ENCODE measurements around the gene NGEF.

NGEF gene

DNA sequence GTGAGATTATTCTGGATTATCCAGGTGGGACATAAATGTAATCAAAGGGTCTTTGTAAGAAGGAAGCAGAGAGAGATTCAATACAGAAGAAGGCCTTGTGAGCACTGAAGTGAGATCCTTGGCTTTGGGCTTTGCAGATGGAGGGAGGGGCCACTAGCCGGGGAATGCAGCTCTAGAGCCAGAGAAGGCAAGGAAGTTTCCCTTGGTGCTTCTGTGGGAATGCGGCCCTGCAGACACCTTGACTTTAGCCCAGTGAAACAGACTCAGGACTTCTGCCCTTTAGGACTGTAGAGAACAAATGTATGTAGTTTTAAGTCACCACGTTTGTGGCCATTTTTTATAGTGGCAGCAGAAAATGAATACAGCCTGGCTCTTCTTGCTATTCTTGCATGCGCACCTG, 27.5 kb upstream of the NGEF start:
- intact Hi-C loops (cut with DNase I; ENCODE audit: low total_unique reads) = no loop called here
- H3K4me3 ChIP-seq = no peak overlapping the region
- peaks cover 0 to 10% of the 10 kb centered on the region in 2 donors for H3K27me3 ChIP-seq
- TF ChIP-seq, protein P1, sequence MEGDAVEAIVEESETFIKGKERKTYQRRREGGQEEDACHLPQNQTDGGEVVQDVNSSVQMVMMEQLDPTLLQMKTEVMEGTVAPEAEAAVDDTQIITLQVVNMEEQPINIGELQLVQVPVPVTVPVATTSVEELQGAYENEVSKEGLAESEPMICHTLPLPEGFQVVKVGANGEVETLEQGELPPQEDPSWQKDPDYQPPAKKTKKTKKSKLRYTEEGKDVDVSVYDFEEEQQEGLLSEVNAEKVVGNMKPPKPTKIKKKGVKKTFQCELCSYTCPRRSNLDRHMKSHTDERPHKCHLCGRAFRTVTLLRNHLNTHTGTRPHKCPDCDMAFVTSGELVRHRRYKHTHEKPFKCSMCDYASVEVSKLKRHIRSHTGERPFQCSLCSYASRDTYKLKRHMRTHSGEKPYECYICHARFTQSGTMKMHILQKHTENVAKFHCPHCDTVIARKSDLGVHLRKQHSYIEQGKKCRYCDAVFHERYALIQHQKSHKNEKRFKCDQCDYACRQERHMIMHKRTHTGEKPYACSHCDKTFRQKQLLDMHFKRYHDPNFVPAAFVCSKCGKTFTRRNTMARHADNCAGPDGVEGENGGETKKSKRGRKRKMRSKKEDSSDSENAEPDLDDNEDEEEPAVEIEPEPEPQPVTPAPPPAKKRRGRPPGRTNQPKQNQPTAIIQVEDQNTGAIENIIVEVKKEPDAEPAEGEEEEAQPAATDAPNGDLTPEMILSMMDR (IDR thresholded peaks at IDR 0.05) = no peak
- no peaks in the 10 kb centered on the region for H3K36me3 ChIP-seq
- H3K4me1 ChIP-seq = no peaks in the 10 kb centered on the region
- no peaks in the 10 kb centered on the region for H3K9me3 ChIP-seq
- DNase-seq = no peak
- no peak overlapping the region for H3K27ac ChIP-seq

DNA sequence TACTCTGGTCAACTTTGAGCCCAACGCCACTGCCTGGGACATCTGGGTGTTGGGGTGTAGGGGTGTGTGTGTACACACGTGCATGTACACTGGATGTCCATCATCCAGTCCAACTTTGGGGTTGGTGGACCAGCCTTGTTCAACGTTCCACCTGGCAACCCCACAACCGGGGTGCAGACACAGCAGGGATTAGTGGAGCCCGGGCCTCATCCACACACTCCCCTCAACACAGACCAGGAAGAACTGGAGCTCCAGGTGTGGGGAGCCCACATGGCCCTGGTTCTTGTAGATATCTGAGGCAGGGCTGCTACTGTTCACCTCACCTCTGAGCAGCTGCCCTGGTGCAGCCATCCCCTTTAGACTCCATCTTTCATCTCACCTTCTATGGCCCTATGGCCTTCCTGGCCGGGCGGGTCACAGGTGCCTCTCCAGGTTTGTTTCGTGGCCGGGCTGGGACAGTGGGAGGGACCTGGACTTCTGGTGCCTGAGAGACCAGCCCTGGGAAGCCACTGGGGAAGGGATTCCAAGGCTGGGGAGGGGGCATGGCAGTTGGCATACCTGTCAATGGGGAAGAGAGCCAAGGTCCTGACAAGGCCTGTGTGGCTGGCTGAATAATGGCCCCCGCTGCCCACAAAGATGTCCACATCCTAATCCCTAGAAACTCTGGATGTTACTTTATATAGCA, 26.9 kb upstream of the NGEF start:
- Histone ChIP-seq H3K4me1 (no peaks in the 10 kb centered on the region), H3K27me3 (peaks cover 0 to 10% of the 10 kb centered on the region in 2 donors), H3K9me3 (no peaks in the 10 kb centered on the region), H3K36me3 (no peaks in the 10 kb centered on the region), H3K4me3 (no peak overlapping the region), H3K27ac (no peak overlapping the region)
- intact Hi-C loops (cut with DNase I; ENCODE audit: low total_unique reads) = no loop called here
- DNase-seq = no peak
- TF ChIP-seq, protein P1 (IDR thresholded peaks at IDR 0.05) = no peak

DNA sequence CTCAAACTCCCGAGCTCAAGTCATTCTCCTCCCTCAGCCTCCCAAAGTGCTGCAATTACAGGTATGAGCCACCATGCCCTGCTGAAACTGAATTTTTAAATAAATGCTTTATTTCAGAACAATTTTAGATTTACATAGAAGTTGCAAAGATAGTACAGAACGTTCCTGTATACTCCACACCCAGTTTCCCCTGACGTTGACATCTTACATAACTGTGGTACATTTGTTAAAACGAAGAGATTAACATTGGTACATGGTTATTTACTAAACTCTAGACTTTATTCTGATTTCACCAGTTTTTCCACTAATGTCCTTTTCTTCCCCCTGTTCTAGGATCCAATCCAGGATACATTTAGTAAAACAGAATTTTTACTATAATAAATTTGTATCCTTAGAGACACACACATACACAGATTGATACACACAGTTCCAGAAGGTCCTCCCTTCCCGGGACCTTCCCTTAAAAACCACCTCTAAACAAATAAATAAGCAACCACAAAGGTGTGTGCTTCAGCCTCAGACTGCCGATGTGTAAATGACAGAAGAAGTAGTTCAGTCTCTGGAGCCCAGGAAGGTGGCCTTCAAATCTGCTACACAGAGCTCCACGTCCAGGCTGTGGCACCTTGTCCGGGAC, 26.3 kb upstream of the NGEF start:
- DNase-seq = no peak
- H3K27ac ChIP-seq = no peak overlapping the region

DNA sequence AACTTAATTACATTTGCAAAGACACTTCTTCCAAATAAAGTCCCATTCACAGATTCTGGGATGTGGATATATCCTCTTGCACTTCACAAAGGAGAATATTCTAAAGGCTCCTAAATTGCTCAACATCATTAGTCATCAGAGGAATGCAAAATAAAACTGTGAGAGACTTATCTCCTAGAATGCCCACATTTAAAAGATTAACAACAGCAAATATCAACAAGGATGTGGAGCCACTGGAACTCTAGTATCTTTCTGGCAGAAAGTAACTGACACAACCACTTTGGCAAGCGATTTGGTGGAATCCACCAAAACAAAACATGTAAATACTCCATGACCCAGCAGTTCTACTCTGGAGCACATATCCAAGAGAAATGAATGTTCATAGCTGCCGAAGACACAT, 24.0 kb upstream of the NGEF start:
- H3K4me3 ChIP-seq = no peak overlapping the region
- peaks cover 0 to 10% of the 10 kb centered on the region in 2 donors for H3K27me3 ChIP-seq
- intact Hi-C loops (cut with DNase I; ENCODE audit: low total_unique reads) = no loop called here
- DNase-seq = no peak
- H3K36me3 ChIP-seq = no peaks in the 10 kb centered on the region
- H3K27ac ChIP-seq = no peak overlapping the region
- TF ChIP-seq, protein P1 (IDR thresholded peaks at IDR 0.05) = no peak
- H3K4me1 ChIP-seq = peaks cover 0 to 6% (median 2%) of the 10 kb centered on the region in 4 donors
- no peaks in the 10 kb centered on the region for H3K9me3 ChIP-seq

More for the DNA sequence above, 26.3 kb upstream of the NGEF start:
- H3K36me3 ChIP-seq = no peaks in the 10 kb centered on the region
- H3K27me3 ChIP-seq = peaks cover 0 to 10% of the 10 kb centered on the region in 2 donors
- intact Hi-C loops (cut with DNase I; ENCODE audit: low total_unique reads) = no loop called here
- H3K9me3 ChIP-seq = no peaks in the 10 kb centered on the region
- TF ChIP-seq, protein P1 (IDR thresholded peaks at IDR 0.05) = no peak
- H3K4me1 ChIP-seq = no peaks in the 10 kb centered on the region
- no peak overlapping the region for H3K4me3 ChIP-seq

DNA sequence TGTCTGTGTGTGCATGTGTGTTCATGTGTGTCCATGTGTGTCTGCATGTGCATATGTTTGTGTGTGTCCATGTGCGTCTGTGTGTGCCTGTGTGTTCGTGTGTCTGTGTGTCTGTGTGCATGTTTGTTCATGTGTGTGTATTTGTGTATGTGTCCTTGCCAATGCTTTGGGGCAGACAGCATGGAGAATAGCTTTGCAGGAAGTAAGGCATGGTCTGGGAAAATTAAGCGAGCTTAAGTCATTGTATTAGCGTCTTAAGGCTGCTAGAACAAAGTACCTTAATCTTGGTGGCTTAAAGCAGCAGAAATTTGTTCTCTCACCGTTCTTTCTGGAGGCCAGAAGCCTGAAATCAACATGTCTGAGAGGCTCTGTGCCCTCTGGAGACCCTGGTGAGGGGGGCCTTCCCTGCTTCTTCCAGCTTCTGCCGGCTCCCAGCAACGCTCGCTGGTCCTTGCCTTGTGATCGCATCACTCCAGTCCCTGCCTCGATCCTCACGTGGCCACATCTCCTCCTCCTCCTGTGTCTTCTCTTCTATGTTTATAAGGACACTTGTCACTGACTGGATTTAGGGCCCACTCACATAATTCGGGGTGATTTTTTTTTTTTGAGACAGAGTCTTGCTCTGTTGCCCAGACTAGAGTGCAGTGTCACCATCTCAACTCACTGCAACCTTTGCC, 23.2 kb upstream of the NGEF start:
- DNase-seq = no peak
- no peaks in the 10 kb centered on the region for H3K9me3 ChIP-seq
- H3K27ac ChIP-seq = no peak overlapping the region
- peaks cover 0 to 7% of the 10 kb centered on the region in 2 donors for H3K27me3 ChIP-seq
- no peaks in the 10 kb centered on the region for H3K36me3 ChIP-seq
- intact Hi-C loops (cut with DNase I; ENCODE audit: low total_unique reads) = no loop called here
- peaks cover 0 to 12% (median 4%) of the 10 kb centered on the region in 4 donors for H3K4me1 ChIP-seq
- TF ChIP-seq, protein P1 (IDR thresholded peaks at IDR 0.05) = no peak
- no peak overlapping the region for H3K4me3 ChIP-seq

All from tibial artery (tissue), 4 donors.